Brain microvascular endothelial cell (primary cell): Measurements from ENCODE around the gene MTCH2.

Experiments used
- DNase-seq: peaks from one replicate; pipeline ENCODE4 v3.0.0-alpha.2; 2020
- H3K27ac ChIP-seq: fragments of 250-450 bp; sonication (Bioruptor Pico); 2 replicates; pipeline ENCODE4 v1.5.1; 2020; ENCODE audit warnings: mild to moderate bottlenecking, moderate library complexity
- H3K27me3 ChIP-seq: fragments of 250-450 bp; sonication (Bioruptor Pico); replicated peaks from 2 replicates; pipeline ENCODE4 v1.5.1; 2020; ENCODE audit warnings: mild to moderate bottlenecking
- H3K36me3 ChIP-seq: fragments of 250-450 bp; sonication (Bioruptor Pico); replicated peaks from 2 replicates; pipeline ENCODE4 v1.5.1; 2020; ENCODE audit warnings: mild to moderate bottlenecking
- H3K4me3 ChIP-seq: 2 replicates; pipeline ENCODE4 v1.5.1; 2011; ENCODE audit warnings: low read depth, mild to moderate bottlenecking, control low read depth, low read length, moderate library complexity
- CTCF ChIP-seq: IDR thresholded peaks from 2 replicates; pipeline ENCODE4 v1.5.1; 2011; ENCODE audit warnings: low read depth, mild to moderate bottlenecking, moderate library complexity, low read length, control low read depth, inconsistent platforms; ENCODE audit errors: missing control alignments
- in situ Hi-C: cut with HindIII; loops from 2 replicates; pipeline ENCODE4 v1.10.0; 2017; ENCODE audit warnings: low sequenced_read_pairs, low pct_ligation_motif_present

MTCH2 gene

GRCh38 chr11:47577460-47578041 lies 64.8 kb downstream of the MTCH2 start:
- in situ Hi-C loops: no loop called here
- no peak overlapping the region for H3K27ac ChIP-seq
- H3K36me3 ChIP-seq: peaks cover 39% of the 10 kb centered on the region
- H3K27me3 ChIP-seq: no peaks in the 10 kb centered on the region
- DNase-seq: no peak
- no peak for TF ChIP-seq CTCF
- peak overlapping the region; percentile 95 for H3K4me3 ChIP-seq

- no peaks in the 10 kb centered on the region for H3K27me3 ChIP-seq
- in situ Hi-C loops: no loop called here
- H3K27ac ChIP-seq: no peak overlapping the region
- no peak overlapping the region for H3K4me3 ChIP-seq
- peaks cover 33% of the 10 kb centered on the region for H3K36me3 ChIP-seq
- no peak for DNase-seq
- no peak for TF ChIP-seq CTCF
Measured at GRCh38 chr11:47573321-47573720, 69.0 kb downstream of the MTCH2 start.

DNA sequence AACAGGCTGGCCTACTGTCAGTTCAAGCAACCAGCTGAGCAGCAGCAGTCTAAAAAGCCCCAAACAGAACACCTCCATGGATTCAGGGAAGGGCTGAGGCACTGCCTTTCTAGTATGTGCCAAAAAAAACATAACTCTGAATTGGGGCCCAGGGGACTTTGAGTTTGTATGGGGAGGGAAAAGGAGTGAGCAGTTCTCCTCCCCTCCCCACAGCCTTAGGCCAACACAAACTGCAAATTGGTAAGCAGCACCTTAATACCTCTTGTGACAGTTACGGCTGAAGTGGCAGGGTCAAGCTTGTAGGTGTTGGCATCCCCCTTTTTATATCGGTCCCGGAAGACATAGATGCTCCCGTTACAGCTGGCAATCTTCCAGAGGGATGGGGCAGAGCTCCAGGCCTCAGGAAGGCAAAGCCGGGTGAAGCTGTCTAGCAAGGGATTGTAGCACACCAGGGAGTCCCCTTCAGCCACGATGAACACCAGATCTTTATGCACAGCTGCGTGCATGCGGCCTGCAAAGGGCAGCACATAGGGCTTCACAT lies 69.6 kb downstream of the MTCH2 start:
- no peak for TF ChIP-seq CTCF
- Histone ChIP-seq H3K27me3 (no peaks in the 10 kb centered on the region), H3K27ac (no peak overlapping the region), H3K36me3 (peaks cover 33% of the 10 kb centered on the region), H3K4me3 (no peak overlapping the region)
- no peak for DNase-seq
- in situ Hi-C loops: no loop called here

DNA sequence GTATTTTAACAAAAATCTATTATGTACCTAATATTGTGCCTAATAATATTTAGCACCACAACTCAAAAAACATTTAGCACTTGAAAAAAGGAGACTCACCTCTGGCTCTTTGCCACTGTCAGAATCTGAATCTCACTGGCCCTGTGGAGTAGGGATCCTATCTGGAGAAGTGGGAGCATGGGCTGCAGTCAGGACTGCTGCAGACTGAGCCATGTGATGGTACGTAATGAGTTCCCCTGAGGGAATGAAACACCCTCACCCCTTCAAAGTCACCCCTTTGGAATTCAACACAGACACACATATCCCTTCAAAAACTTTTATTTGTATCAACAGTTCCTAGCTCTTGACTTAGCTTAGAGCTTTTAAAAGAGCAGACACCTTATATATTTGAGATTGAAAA lies 70.5 kb downstream of the MTCH2 start:
- Histone ChIP-seq H3K4me3 (no peak overlapping the region), H3K36me3 (peaks cover 33% of the 10 kb centered on the region), H3K27ac (peak overlapping the region; percentile 25), H3K27me3 (no peaks in the 10 kb centered on the region)
- in situ Hi-C loops: no loop called here
- no peak for TF ChIP-seq CTCF
- DNase-seq: peak; percentile 71

DNA sequence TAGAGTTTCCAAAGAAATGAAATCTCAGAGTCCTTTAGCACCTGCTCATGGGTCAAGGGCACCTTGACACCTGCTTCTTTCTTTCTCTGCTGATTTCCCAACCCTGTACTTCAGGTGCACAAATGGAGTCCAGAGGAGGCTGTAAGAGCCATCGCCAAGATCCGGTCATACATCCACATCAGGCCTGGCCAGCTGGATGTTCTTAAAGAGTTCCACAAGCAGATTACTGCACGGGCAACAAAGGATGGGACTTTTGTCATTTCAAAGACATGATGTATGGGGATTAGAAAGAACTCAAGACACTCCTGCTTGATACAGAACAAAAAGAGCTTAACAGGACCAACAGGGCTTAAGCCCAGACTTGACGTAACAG lies 71.0 kb downstream of the MTCH2 start:
- in situ Hi-C loops: no loop called here
- no peak overlapping the region for H3K27ac ChIP-seq

More for the DNA sequence above, 71.0 kb downstream of the MTCH2 start:
- no peak for TF ChIP-seq CTCF
- no peak overlapping the region for H3K4me3 ChIP-seq
- DNase-seq: no peak
- no peaks in the 10 kb centered on the region for H3K27me3 ChIP-seq
- peaks cover 33% of the 10 kb centered on the region for H3K36me3 ChIP-seq
